Urinary bladder (tissue), 4 donors: Measurements from ENCODE around the gene PWWP2B. TPM values are rescaled to one million over a fixed set of nuclear protein-coding genes. Genes with fewer than 3 reads are reported as not detected.

ENCODE experiments used
- DNase-seq: peaks from one replicate; pipeline ENCODE4 v3.0.0-alpha.2; 2015; ENCODE audit errors: extremely low spot score
- H3K27ac ChIP-seq: one replicate; pipeline ENCODE4 v1.5.1; 2013; ENCODE audit warnings: low read depth, mild to moderate bottlenecking, moderate library complexity
- H3K36me3 ChIP-seq: one replicate; pipeline ENCODE4 v1.6.1; 2013; ENCODE audit warnings: mild to moderate bottlenecking, moderate library complexity; ENCODE audit not compliant: insufficient read depth
- H3K4me1 ChIP-seq: one replicate; pipeline ENCODE4 v1.6.1; 2013; ENCODE audit warnings: mild to moderate bottlenecking, moderate library complexity; ENCODE audit not compliant: insufficient read depth
- H3K4me3 ChIP-seq: one replicate; pipeline ENCODE4 v1.5.1; 2013; ENCODE audit warnings: low read depth, low read length
- WGBS: extraction: QIAGEN DNeasy Blood & Tissue Kit; methylation state at CpG from one replicate; pipeline ENCODE4 v1.1.7; 2013; 5-methylcytosine and 5-hydroxymethylcytosine counted together
- polyA plus RNA-seq: library from polyadenylated mRNA; stranded (reverse); fragments of 200-250 nt; gene quantifications from one replicate; pipeline ENCODE4 v1.2.3, GENCODE V29; 2013
- total RNA-seq: library from RNA; depleted of rRNA; stranded (reverse); fragments of >200 nt; gene quantifications from one replicate; pipeline ENCODE4 v1.2.3, GENCODE V29; 2014
- donor health status: healthy with polysubstance abuse.
- donor health status: healthy.

The PWWP2B gene
- total and polyA plus RNA-seq, 2 donors: 6.8 to 16.6 TPM

DNA sequence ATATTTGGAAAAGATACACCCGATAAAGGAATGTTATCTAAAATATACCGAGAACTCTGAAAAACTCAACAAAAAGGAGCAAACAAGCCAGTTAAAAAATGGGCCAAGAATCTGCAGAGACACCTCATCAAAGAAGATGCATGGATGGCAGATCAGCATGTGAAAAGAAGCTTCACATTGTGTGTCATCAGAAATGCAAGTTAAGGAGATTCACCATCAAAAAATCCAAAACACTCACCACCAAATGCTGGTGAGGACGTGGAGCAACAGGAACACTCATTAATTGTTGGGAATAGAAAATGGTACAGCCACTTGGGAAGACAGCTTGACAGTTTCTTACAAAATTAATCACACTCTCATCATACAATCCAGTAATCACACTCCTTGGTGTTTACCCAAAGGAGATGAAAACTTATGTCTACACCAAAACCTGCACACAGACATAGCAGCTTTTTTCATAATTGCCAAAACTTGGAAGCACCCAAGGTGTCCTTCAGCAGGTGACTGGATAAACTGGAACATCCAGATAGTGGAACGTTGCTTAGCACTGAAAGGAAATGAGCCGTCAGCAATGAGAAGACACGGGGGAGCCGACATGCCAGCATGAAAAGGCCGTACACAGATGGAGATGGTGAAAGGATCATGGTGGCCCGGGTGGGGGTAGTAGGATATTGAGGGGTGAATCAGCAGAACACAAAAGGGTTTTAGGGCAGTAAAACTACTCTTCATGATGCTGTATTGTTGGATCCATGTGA lies 27.9 kb upstream of the PWWP2B start:
- DNase-seq: no peak
- Histone ChIP-seq H3K4me1 (no peaks in the 10 kb centered on the region), H3K36me3 (no peaks in the 10 kb centered on the region), H3K4me3 (no peak overlapping the region), H3K27ac (no peak overlapping the region)
- 83% methylated on average over 9 of the region's 9 CpGs for WGBS

DNA sequence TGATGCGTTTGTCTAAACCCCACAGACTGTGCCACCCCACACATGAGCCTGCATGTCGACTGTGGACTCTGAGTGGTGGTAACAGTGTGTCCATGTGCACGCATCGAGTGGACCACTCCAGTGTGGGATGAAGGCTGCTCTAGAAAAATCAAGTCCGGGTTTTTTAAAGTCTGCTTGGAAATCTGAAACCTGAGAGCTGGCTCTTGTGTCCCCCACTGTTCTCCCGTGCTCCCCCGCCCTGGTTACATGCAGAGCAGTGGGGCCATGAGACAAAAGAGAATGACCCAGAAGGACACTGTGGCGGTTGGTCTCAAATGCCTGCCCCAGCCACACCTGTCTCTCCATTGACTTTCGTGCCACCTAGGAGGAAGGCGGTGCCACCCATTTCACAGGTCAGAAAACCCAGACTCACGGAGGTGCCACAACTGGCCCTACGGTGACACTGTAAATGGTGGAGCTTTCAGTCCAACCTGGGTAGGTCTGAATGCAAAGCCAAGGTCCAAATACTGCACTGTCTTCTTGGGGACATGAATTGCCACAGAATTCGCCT lies 27.3 kb upstream of the PWWP2B start:
- WGBS: 94% methylated on average over 13 of the region's 13 CpGs
- DNase-seq: no peak

DNA sequence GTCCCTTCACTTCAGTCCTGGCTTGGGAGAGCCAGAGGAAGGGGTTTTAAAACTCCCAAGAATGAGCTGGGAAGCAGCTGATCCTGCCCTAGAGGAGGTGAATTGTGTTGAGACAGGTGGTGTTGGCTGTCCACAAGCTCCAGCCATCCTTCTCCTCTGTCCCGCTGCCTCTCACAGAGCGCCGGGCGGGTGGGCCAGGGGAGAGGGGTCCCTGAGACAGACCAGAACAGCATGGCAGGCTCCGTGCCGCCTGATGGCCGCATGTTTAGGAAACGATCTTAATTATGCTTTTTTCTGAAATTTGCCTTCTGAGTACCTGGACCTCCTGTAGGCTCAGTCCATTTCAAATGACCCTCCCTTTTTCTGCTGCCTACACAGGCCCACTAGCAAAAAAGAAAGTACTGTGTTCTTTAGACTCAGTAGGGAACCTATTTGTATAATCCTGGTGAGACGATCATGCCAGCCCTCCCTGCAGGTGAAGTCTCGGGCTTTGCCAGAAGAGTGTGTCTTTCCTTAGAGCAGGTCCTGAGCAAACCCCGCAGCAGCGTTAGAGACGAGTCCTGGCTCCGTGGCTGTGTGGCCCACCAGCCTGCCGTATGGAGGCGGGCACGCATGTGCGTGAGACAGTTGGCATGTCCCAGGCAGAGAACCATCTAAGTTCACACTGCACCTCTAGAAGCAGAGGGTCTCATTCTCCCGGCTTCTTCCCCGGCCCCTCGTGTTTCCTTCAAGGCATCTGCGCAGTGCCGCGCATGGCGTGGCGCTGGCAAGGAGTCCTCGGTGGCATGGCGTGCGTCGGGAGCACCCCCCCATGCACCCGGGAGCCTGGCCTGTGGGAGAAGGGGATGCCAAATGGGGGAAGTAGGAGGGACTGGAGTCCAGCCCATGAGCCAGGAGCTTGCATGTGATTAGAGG lies 26.3 kb upstream of the PWWP2B start:
- Histone ChIP-seq H3K36me3 (no peaks in the 10 kb centered on the region), H3K4me3 (no peak overlapping the region), H3K4me1 (no peaks in the 10 kb centered on the region), H3K27ac (no peak overlapping the region)
- no peak for DNase-seq
- WGBS: 95% methylated on average over 31 of the region's 31 CpGs

More for the DNA sequence above, 27.3 kb upstream of the PWWP2B start:
- H3K36me3 ChIP-seq: no peaks in the 10 kb centered on the region
- H3K27ac ChIP-seq: no peak overlapping the region
- no peaks in the 10 kb centered on the region for H3K4me1 ChIP-seq
- no peak overlapping the region for H3K4me3 ChIP-seq

DNA sequence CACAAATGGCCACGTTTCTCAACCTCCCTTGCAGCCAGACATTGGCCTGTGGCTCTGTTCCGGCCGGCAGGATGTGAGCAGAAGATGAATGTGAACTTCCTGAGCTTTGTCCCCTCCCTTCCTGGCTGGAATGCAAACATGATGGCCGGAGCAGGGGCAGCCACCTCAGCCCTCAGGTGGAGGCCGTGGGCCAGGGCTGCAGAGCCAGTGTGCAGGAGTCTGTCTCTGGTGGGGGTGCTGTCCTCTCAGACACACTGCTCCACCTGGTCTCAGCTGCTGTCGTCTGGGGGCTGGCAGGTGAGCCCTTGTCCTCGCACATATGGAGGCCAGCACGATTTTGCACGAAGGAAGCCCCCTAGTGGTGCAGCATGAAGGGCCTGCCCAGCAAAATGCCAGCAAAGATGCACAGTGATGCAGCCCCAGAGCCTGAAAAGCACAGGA lies 25.3 kb upstream of the PWWP2B start:
- WGBS: 84% methylated on average over 9 of the region's 9 CpGs
- Histone ChIP-seq H3K4me1 (no peaks in the 10 kb centered on the region), H3K27ac (no peak overlapping the region), H3K4me3 (no peak overlapping the region), H3K36me3 (no peaks in the 10 kb centered on the region)
- DNase-seq: no peak

DNA sequence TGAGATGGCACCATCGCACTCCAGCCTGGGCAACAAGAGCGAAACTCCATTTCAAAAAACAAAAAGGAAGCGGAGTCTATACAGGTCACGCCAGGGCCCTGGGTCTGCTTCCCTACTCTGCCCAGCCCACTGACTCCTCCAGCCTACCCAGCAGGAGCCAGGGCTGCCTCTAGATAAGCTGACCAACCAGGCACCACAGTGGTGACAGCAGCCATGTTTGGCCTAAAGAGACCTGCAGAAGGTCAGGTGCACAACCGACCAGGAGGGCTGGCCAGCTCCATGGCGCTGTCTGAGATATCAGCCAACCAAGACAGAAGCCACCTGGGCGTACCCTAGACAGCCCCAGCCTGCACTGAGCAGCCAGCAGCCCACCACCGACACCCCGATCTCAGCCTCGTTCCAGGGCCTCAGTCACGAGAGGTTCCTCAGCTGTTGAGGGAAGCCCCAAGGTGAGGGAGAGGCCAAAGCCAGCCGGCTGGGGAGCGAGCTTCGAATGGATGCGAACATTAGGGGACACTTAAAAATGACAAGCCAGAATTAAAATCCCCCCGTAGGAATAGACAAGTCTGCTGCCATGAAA lies 24.4 kb upstream of the PWWP2B start:
- H3K36me3 ChIP-seq: no peaks in the 10 kb centered on the region
- H3K27ac ChIP-seq: no peak overlapping the region
- 83% methylated on average over 16 of the region's 16 CpGs for WGBS
- no peak overlapping the region for H3K4me3 ChIP-seq
- no peak for DNase-seq
- H3K4me1 ChIP-seq: no peaks in the 10 kb centered on the region

DNA sequence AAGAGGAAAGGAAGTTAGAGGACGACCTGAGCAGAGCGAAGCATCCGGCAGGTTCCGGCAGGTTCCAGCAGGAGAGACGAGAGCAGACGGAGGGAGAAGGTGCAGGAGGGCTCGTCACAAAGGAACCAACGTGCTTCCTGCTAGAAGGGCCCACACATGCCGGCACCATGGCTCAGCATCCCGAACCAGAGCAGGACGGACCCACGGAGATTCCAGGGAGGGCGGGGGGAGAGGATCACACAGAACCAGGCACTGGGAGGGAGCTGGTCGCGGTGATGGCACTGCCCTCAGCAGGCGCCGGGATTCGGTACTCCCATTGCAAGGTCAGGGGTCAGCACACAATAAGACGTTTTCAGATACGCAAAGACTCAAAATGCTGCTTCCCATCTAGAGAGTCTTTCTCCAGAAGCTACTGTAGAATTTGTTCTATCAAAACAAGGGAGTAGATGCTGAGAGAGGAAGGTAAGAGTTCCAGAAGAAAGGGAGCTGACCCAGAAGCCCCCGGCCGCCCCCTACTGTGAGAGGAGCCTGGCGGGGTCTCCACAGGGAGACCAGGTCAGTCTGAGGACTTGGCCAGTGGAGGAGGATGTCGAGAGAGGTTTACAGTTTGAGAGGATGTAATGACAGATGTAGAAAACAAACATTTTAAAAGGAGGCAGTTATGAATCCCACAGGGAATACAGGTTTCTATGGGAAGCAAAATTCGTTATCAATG lies 23.6 kb upstream of the PWWP2B start:
- Histone ChIP-seq H3K27ac (no peak overlapping the region), H3K4me1 (no peaks in the 10 kb centered on the region), H3K4me3 (no peak overlapping the region), H3K36me3 (no peaks in the 10 kb centered on the region)
- WGBS: 84% methylated on average over 25 of the region's 25 CpGs
- DNase-seq: no peak

DNA sequence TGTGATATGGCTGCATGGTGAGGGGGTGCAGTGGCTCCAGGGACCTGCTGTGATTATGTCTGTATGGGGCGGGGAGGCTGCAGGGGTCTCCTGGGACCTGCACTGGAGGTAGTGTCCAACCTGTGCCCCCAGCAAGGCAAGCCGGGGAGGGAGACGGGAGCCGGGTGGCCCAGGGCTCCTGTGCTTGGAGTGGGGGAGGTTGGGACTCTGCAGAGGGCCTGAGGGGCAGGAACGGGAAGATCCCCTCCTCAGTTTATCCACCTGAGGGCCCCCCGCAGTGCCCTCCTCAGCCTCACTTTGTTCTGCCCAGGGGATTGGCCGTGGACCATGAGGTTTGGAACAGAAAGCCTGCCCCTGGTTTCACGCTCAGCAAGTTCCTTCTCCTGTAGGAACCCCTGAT lies 22.8 kb upstream of the PWWP2B start:
- no peak for DNase-seq
- Histone ChIP-seq H3K4me1 (no peaks in the 10 kb centered on the region), H3K4me3 (no peak overlapping the region), H3K36me3 (no peaks in the 10 kb centered on the region), H3K27ac (no peak overlapping the region)
- WGBS: 88% methylated on average over 8 of the region's 8 CpGs

DNA sequence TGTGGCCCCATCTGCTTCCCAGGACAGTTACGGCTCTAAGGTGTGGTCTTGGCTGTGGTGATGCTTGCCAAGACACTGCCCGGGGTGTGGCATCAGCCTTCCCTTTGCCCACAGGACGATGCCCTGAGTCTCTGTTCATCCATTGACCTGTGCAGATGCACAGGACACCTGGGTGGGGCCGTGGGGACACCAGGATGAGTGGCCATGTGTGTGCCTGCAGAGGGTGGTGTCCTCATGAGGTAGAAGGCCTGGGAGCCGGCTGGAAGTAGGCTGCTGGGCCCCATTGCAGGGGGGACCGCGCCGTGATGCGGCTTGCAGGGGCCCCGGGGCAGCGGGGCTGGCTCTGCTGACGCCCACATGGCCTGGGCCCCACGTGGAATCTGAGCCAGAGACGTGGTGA lies 22.4 kb upstream of the PWWP2B start:
- WGBS: 90% methylated on average over 14 of the region's 14 CpGs
- Histone ChIP-seq H3K27ac (no peak overlapping the region), H3K4me1 (no peaks in the 10 kb centered on the region), H3K4me3 (no peak overlapping the region), H3K36me3 (no peaks in the 10 kb centered on the region)
- no peak for DNase-seq

DNA sequence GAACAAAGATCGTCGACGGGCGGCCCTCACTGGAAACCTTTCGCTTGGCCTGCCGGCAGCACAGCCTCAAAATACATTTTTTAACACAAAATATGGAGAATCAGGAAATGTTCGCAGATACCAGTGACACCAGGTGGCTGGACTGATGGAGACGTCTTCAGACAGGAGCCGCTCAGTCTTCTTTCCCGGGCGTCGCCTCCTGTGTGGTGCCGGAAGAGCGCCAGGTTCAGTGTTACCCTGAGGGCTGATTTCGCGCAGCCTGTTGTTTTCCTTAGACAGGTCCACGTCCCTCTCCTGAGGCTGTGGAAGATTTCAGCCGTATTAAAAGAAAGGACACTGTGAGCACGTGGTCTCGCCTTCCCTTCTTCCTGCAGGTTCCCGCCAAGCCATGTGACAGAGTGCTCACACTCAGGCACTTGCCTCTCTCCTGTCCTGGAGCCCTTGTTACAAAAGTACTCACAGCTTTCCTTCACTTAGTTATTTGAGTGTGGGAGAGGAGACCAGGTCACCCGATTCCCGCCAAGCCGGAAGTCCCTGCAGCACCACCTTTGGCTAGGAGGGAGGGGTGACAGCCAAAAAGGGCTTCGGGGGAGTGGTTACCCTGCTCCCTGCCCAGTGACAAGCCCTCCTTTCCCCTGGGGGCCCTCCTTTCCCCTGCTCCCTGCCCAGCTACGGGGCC lies 21.7 kb upstream of the PWWP2B start:
- WGBS: 86% methylated on average over 26 of the region's 26 CpGs
- no peaks in the 10 kb centered on the region for H3K36me3 ChIP-seq
- no peak overlapping the region for H3K4me3 ChIP-seq
- no peak for DNase-seq
- no peaks in the 10 kb centered on the region for H3K4me1 ChIP-seq
- no peak overlapping the region for H3K27ac ChIP-seq

DNA sequence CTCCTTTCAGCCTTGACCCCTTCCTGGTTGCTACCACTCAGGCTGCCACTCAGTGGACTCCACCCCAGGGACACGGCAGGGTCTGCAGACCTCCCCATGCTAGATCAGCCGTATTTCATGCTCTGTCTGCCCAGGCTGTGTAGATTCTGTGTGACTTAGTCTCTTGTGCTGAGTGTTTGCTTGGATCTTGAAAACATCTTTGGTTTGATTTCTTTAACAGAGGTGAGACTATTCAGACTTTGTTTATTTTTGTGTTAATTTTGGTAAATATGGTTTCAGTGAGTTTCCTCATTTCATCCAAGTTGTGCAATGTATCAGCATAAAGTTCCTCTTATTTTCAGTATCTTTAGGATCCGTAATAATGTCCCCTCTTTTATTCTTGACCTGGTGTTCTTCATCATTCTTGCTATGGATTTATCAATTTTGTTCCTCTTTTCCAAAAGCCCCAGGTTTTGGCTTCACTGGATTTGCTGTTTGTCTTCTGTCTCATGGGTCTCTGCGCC lies 21.2 kb upstream of the PWWP2B start:
- Histone ChIP-seq H3K27ac (no peak overlapping the region), H3K36me3 (no peaks in the 10 kb centered on the region), H3K4me1 (no peaks in the 10 kb centered on the region), H3K4me3 (no peak overlapping the region)
- 77% methylated on average over 4 of the region's 4 CpGs for WGBS
- DNase-seq: no peak

DNA sequence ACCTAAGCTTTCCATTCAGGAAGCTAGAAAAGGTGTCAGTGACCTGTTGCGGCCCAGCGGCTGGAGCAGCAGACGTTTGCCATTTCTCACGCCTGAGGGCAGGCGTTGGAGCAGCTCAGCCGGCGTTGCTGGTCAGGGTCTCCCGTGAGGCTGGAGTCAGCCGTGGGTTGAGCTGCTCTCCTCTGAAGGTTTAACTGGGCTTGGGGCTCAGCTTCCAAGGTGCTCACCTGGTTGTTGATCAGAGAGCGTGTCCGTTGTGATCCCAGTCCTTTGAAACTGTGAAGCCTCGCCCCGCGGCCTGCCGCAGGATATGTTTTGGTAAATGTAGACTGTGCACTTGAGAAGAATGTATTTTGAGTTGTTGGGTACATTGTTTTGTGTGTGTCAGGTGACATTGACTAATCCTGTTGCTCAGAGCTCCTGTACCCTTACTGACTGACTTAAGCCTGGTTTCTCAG lies 20.6 kb upstream of the PWWP2B start:
- no peak for DNase-seq
- WGBS: 86% methylated on average over 15 of the region's 15 CpGs
- Histone ChIP-seq H3K27ac (no peak overlapping the region), H3K36me3 (no peaks in the 10 kb centered on the region), H3K4me1 (no peaks in the 10 kb centered on the region), H3K4me3 (no peak overlapping the region)

DNA sequence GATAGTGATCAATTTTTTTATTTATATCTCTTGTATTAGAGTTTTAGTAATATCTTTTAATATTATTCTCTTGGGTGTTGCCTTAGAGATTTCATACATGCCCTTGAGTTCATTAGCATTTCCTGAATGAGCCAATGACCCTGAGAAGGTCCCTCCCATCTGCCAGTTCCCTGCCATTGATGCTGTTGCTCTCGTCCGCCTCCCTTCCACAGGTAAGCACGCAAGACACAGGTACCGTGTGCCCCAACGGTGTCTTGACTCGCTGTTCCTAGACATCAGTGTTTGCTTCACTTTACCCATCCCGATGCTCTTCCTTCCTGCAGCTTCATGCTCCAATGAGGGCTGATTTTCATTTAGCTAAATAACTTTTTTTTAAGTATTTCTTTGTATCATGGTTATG lies 19.7 kb upstream of the PWWP2B start:
- DNase-seq: no peak
- H3K27ac ChIP-seq: no peak overlapping the region
- H3K36me3 ChIP-seq: no peaks in the 10 kb centered on the region
- H3K4me3 ChIP-seq: no peak overlapping the region
- 95% methylated on average over 7 of the region's 7 CpGs for WGBS
- H3K4me1 ChIP-seq: no peaks in the 10 kb centered on the region
